ENCODE data around the gene ZNF487. TPM values are rescaled to one million over a fixed set of nuclear protein-coding genes. Genes with fewer than 3 reads are reported as not detected.

ZNF487 gene
- total and polyA plus RNA-seq, 2 of the 13 experiments (the other 11 are each of a cell fraction or from before 2014, with no cell fraction given) = 7.4 to 8.8 TPM

DNA sequence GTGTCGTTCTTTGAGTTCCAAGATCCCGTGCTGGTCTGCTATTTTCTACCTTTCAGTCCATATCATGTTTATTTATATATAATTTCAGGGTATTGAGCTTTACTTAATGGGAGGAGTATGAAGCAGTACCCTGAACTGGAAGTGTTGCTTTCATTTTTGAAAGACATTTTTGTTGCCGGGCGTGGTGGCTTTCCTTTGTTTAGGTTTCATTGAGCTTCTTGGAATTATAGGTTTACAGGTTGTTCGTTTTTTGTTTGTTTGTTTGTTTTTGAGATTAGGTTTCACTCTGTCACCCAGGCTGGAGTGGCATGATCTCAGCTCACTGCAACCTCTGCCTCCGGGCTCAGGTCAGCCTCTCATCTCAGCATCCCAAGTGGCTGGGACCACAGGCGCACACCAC, 7.4 kb downstream of the ZNF487 start:
- DNase-seq (ENCODE audit: low spot score) = no peak
- intact Hi-C loops (cut with micrococcal nuclease; ENCODE audit: unreplicated experiment) (no loop called here), in situ Hi-C loops (cut with HindIII; ENCODE audit: extremely low pct_ligation_motif_present, low pct_unique_long_range_greater_than_20kb) (no loop called here)
- H3K27me3 ChIP-seq (ENCODE audit: control insufficient read depth in 1 of 2, insufficient read depth in 2 of 2, low read length in 2 of 2) = no peaks in the 10 kb centered on the region
- 84% methylated on average over 7 of the region's 7 CpGs for WGBS (ENCODE audit: low lambda C conversion rate)
- TF ChIP-seq ZFX (CRISPR knock-in tag; IDR thresholded peaks at IDR 0.05; ENCODE audit: low read depth) (no peak), ZNF263 (CRISPR knock-in tag; IDR thresholded peaks at IDR 0.05) (no peak), ZFP36 (IDR thresholded peaks at IDR 0.05; ENCODE audit: borderline replicate concordance, low read depth, low read length, partially characterized antibody) (no peak), TCF12 (IDR thresholded peaks at IDR 0.05) (no peak), TCF12 (CRISPR knock-in tag; IDR thresholded peaks at IDR 0.05) (no peak), MXI1 (IDR thresholded peaks at IDR 0.05; ENCODE audit: borderline replicate concordance, low read depth, low read length) (no peak), CEBPG (CRISPR knock-in tag; IDR thresholded peaks at IDR 0.05) (no peak), ZC3H13 (CRISPR knock-in tag; IDR thresholded peaks at IDR 0.05) (no peak), NCOA5 (CRISPR knock-in tag; IDR thresholded peaks at IDR 0.05) (no peak), SP1 (IDR thresholded peaks at IDR 0.05) (no peak), SP1 (CRISPR knock-in tag; IDR thresholded peaks at IDR 0.05) (no peak), HMG20A (CRISPR knock-in tag; IDR thresholded peaks at IDR 0.05; ENCODE audit: borderline replicate concordance) (no peak), GTF2F1 (IDR thresholded peaks at IDR 0.05; ENCODE audit: low read length) (no peak), HDAC6 (IDR thresholded peaks at IDR 0.05; ENCODE audit: low read depth, low read length) (no peak), MIXL1 (CRISPR knock-in tag; IDR thresholded peaks at IDR 0.05) (no peak), KLF9 (CRISPR knock-in tag; IDR thresholded peaks at IDR 0.05; ENCODE audit: low read depth) (no peak), NFIC (IDR thresholded peaks at IDR 0.05; ENCODE audit: low read length) (no peak)
- TF ChIP-seq, protein P1, sequence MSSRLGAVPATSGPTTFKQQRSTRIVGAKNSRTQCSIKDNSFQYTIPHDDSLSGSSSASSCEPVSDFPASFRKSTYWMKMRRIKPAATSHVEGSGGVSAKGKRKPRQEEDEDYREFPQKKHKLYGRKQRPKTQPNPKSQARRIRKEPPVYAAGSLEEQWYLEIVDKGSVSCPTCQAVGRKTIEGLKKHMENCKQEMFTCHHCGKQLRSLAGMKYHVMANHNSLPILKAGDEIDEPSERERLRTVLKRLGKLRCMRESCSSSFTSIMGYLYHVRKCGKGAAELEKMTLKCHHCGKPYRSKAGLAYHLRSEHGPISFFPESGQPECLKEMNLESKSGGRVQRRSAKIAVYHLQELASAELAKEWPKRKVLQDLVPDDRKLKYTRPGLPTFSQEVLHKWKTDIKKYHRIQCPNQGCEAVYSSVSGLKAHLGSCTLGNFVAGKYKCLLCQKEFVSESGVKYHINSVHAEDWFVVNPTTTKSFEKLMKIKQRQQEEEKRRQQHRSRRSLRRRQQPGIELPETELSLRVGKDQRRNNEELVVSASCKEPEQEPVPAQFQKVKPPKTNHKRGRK (CRISPR knock-in tag; IDR thresholded peaks at IDR 0.05) = no peak
- no peak overlapping the region for H3K4me2 ChIP-seq (ENCODE audit: low read depth, low read length)
- FAIRE-seq = no peak
- H3K36me3 ChIP-seq (replicated peaks in 1 of 2; ENCODE audit: control insufficient read depth in 1 of 2, insufficient read depth in 2 of 2, low read length in 2 of 2) = no peaks in the 10 kb centered on the region
- no TSS peak for BruUV-seq (replicated peaks)
- H4K20me1 ChIP-seq (ENCODE audit: insufficient read depth, low read length) = no peaks in the 10 kb centered on the region
- ATAC-seq = no peak
- H3K4me3 ChIP-seq (replicated peaks in 1 of 3; ENCODE audit: insufficient read depth in 1 of 3, low read depth in 2 of 3, low read length in 3 of 3) = no peak overlapping the region
- peaks cover 29% of the 10 kb centered on the region for H3K4me1 ChIP-seq (ENCODE audit: insufficient read depth, low read length)
- H3K79me2 ChIP-seq (ENCODE audit: insufficient read depth, low read length) = peaks cover 2% of the 10 kb centered on the region
- H2AFZ ChIP-seq (ENCODE audit: low read length) = no peak overlapping the region
- POLR2A ChIA-PET = interaction anchor here (0.8 kb wide), 1 partner anchor 24 kb away, joined by 5 read pairs; no protein-coding TSS in a partner anchor
- CTCF ChIA-PET (ENCODE audit: low intra/inter-chr PET ratio, low total read pairs) = no interaction called here
- H3K9me3 ChIP-seq (ENCODE audit: low read length) = no peaks in the 10 kb centered on the region
- H3K27ac ChIP-seq (ENCODE audit: extremely low read length, insufficient read depth, low read length) = no peak overlapping the region
- H3K9ac ChIP-seq (ENCODE audit: insufficient read depth, low read depth, low read length) = no peak overlapping the region

Data from HepG2 (cell line).